NCI-H226 (cell line): Measurements from ENCODE around the gene PHETA2.
"Not testable (repeated sequence)": the region's sequence is repeated elsewhere in the genome, so short reads cannot be mapped to it uniquely, and the experiment has no call there.

Experiments
- DNase-seq: peaks from one replicate; pipeline ENCODE4 v3.0.0-alpha.2; 2015

PHETA2 gene

DNA sequence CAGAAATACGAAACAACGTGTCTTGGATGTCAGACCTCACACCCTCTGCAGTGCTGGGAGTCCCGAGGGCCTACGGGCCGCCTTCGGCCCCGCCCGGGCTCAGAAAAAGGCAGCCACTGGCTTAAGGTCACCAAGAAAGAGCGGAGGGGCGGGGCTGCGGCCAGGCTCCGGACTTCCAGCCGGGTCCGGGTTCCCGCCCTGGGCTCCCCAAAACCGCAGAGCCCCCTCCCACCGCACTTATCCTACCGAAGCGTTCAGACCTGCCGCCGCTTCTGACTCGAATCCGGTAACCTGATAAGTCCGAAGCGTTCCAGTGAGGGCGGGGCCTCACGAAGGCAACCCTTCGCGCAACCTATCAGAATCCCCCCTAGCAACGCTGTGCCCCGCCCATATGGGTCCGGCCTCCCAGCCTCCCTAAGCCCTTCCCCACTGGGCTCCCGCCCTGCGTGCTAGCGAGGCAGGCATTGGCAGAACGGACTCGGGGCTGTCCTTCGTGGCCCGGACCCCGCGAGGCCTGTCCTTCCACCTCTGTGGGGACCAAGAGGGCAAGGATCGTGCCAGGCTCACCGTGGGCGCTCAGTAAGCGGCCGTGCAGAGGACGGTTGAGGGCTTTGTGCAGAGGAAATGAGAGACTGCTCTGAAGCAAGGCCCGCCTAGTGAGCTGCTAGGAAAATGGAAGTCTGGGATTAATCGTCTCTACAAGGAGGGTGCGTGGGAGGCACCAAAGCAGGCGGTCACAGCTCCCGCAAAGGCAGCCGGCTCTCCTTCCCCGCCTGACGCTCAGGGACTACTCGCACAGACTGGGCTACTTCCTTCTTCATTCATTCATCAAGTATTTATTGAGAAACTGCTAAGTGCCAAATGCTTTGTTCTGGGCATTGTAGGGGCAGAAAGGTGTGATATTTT, 3.3 kb upstream of the PHETA2 start, which contains the start of gene NAGA:
Gene NAGA (minus strand): TSS at position 296 of the 906 bp plus-strand sequence. CDS start 515 bp downstream, outside the sequence.
- peak; percentile 85 for DNase-seq

DNA sequence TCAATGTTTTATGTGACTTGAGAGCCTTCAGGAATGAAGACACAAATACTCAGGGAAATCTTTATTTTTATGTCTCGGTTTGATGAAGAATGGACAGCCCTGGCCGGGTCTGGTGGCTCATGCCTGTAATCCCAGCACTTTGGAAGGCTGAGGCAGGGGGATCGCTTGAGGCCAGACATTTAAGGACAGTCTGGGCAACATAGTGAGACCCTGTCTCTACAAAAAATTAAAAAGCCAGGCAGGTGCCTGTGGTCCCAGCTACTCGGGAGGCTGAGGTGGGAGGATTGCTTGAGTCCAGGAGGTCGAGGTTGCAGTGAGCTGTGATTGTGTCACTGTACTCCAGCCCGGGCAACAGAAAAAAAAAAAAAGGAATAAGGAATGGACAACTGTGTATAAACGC, 2.5 kb upstream of the PHETA2 start:
- DNase-seq = not testable (repeated sequence)

DNA sequence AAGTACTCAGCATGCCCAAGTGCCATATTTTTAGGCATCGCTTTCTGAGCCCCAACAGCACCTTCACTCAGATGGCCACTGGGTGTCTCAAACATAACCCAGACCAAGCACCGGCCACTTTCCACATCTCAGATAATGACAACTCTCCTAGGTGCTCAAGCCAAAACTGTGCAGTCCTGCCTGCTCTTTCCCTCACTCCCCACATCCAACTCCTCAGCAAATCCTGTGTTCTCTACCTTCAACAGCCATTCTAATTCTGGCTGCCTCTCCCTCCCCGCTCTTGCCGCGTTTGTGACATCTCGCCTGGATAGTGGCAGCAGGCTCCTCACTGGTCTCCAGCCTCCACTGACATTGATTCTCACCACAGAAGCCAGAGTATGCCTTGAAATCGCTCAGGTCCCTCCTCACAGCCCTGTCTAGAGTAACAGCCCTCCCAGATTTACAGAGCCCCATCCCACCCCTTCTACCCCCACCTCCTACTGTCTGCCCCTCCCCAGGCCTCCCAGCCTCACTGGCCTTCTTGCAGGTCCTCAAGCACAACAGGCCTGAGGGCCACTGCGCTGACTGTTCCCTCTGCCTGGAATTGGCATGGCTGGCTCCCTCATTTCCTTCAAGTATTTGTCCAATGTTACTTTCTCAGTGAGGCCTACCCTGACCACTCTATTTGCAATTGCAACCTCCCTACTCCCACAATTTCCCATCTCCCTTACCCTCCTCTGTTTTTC, 1.3 kb upstream of the PHETA2 start:
- DNase-seq = no peak

DNA sequence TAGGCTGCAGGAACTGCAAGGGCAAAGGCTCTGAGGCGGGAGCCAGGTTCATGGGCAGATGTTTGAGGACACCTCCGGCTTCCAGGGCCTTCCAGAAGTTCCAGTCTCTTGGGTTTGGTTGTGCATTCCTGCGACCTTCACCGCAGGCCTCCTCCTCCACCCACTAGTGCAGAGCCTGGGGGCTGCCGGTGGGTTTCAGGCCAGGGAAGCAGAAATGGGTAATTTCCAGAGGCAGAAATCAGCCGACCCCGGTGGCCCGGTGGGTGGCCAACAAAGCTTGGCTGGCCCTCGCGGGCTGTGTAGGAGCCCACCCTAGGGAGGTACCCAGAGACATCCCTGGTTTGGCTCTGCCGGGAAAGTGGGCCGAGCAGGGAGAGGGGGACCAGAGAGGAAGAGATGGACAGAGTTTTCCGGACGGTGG, 417 bp upstream of the PHETA2 start:
- DNase-seq = no peak

DNA sequence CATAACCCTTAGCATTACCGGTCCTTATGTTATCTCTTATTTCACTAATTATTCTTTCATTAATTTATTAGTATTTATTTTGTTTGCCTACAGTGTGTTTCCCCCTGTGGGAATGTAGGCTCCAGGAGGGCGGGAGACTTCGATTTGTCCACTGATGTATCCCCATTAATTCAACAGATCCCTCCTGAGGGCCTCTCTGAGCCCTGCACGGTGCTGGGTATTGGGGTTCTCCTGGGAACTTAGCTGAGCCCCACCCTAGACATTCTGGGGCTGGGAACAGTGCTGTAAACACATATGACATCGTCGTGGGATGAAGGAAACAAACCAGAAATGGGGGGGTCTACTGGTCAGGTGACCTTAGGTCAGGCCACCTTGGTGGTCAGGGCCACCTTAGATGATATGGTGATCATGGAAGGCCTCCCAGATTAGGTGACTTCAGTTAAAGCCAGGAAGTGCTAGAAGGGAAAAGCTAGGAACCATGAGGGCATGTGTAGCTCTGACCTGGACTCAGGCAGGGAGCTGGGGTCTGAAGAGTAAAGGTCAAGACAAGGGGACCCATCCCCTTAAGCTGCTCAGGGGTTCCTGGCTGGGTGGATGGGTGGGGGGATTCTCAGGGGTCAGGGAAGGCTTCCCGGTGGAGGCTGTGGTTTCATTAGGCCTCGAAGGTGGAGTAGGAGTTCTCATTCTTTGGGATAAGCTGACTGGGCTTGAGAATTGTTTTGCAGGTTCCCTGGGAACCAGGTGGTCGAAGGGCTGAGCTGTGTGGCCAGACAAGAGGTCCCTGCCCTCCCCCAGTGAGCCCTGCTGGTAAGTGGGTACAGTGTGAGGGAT, 1.0 kb downstream of the PHETA2 start:
- DNase-seq = no peak

DNA sequence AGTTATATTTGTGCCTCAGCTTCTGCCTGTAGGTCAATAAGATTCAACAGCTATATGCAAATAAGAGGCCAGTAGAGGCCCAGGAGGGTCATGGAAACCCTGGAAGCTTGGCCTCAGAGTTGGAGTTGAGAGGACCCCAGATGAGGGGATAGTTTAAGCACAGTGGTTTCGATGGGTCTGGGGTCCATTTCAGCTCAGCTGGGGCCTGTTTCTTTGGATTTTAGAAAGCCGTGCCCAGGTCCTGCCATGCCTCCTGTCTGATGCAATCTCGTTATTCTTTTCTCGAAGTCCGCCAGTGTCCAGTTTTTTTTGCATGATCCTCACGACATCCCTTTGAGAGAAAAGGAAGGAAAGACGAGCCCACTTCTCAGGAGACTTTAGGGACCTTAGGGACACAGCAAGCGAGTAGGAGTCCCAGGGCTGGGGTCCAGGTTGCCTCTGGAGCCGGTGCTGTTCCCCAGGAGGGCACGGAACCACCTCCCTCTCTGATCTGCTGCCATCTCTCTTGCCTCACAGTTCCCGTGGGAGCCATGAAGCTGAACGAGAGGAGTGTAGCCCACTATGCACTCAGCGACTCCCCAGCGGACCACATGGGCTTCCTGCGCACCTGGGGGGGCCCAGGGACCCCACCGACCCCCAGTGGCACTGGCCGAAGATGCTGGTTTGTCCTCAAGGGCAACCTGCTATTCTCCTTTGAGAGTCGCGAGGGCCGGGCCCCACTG, 2.9 kb downstream of the PHETA2 start:
- DNase-seq = no peak

DNA sequence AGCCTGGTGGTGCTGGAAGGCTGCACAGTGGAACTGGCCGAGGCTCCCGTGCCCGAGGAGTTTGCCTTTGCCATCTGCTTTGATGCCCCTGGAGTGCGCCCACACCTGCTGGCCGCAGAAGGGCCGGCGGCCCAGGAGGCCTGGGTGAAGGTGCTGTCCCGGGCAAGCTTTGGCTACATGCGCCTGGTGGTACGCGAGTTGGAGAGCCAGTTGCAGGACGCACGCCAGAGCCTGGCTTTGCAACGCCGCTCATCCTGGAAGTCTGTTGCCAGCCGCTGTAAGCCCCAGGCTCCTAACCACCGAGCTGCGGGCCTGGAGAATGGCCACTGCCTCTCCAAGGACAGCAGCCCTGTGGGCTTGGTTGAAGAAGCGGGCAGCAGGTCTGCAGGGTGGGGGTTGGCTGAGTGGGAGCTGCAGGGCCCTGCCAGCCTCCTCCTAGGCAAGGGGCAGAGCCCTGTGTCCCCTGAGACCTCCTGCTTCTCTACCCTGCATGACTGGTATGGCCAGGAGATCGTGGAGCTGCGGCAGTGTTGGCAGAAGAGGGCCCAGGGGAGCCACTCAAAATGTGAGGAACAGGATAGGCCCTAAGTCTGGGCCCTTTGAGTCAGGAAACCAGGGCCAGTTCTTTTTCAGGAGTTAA, 3.6 kb downstream of the PHETA2 start:
- DNase-seq = no peak

DNA sequence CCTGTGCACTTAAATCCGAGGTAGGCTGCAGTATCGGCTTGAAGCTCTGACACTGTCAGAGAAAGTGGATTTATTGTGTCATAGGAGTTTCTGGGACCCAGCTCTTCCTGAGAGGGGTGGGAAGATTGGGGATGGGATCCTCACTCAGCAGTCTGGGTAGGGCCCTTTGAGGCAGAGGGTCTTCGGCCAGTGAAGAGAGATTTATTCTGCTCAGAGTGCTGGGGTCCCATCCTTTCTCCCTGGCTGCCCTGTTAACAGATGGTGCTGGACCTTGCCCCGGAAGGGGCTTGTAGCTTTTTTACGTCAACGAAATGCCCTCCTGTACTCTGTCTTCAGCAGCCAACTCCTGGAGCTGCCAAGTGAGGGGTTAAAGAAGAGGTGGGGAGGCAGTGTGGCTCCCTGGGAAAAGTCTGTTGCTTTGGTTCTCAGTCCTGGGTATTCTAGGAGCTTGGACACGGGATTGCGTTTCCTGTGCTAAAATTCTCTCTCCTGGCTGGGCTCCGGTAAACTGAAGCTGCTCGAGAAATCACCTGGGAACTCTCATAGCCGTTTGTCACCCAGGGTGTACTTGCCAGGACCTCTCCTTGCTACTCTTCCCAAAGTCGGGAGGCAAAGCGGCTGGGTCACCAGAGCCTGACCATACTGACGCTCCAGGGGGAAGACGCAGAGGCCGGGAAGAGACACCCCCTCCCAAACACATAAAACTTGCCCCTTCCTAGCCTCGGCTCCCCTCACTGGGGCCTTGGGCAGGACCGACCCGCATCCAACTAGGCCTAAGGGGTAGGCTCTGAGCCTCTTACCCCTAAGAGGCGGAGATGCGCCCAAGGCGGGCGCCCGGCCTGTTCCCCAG, 4.6 kb downstream of the PHETA2 start:
- no peak for DNase-seq

DNA sequence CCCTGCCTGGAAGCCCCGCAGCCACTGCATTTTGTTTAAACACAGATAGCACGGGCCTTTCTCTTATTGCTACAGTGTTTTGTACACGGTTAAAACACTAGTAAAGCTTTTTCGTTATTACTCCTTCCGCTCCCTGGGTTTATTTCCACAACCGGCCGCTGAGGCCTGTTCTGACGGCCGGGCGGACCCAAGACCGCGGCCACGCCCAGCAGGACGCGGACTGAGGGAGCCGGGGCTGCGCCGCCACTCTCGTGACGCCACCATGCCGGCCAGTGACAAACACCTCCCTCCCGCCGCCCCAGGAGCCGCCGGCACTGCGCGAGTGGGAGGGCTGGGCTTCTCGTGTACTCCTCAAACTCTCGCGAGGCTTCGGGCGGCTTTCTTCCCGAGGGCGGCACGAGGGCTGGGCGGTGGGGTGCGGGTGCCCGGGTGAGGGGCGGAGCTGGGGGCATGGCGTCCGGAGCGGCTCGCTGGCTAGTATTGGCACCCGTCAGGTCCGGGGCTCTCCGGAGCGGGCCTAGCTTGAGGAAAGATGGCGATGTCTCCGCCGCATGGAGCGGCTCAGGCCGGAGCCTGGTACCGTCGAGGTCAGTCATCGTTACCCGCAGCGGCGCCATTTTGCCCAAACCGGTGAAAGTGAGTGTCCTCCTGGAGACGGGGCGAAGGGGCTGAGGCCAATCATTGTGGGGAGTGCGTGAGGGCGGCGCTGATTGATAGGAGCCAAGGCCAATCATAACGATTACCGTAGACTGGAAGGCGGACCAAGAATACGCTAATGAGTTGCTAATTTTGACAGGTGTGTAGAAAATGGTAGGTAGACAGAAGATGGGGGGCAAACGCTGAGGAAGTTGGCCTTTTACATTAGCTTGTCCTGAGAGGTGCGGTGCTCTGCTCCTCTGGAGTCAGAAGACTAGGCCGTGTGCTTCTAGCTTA, 5.5 kb downstream of the PHETA2 start, which contains the start of gene SMDT1:
Gene SMDT1 (plus strand): TSS at position 382 of the 933 bp plus-strand sequence. CDS start 69 bp downstream, at position 451.
- DNase-seq = peak; percentile 84

DNA sequence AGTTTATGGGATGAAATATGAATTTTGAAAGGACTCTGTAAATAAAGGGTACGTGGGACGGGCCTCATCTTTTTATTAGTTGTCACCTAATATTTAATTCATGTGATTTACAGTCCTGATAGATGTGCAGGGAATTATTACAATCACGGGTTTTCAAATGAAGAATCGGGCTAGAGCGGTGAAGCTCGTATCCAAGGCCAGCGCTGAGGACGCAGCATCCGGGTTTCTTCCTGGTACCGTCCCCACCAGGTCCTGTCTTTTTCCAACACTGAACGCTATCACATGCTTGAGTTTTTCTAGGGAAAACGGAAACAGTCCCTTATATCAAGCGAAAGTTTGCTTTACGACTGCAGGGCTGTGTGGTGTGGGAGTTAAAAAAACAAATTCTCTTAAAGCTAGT, 6.2 kb downstream of the PHETA2 start:
- DNase-seq = no peak

DNA sequence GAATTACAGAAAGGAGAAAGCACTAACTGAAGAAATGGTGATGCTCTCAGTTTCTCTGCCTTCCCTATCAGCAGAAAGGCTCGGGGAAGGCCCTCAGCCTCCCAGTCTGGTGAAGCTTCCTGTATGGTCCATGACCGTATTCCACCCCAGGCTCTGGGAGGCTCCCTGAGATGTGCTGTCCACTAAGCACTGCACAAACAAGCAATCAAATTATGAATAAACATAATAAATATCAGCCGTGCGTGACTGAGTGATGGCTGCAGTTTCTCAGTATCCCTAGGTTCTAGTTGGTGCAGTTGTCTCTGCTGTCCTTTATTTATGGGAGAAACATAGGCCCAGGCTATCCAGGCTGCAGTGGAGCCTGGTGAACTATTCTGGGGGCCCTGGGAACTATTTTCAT, 9.1 kb downstream of the PHETA2 start:
- no peak for DNase-seq

DNA sequence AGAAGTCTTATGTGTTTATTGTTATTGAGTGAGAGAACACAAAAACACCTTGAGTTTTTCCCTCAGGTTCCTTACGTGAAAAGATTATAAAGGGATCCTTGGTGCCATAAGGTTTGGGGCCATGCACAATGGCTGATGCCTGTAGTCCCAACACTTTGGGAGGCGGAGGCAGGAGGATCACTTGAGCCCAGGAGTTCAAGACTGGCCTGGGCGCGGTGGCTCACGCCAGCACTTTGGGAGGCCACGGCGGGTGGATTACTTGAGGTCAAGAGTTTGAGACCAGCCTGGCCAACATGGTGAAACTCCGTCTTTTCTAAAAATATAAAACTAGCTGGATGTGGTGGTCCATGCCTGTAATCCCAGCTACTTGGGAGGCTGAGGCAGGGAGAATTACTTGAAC, 10.8 kb downstream of the PHETA2 start:
- DNase-seq = no peak

DNA sequence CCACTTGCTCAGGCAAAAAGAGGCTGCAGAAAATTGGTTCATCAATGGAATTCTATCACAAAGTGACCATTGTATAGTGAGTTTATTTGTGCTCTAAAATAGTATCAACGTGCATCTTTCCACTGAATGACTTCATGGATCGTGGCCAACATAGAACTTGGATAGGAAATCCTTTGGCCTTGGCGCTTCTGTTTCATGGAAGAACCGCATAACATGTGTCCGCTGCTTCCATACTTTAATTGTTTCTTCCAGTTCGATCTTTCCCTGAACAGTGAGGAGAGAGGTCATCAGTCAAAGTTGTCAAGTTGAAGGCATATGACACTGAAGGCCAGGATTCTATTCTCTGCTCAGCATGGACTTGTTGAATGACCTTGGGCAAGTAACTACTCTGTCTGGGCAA, 12.0 kb downstream of the PHETA2 start:
- DNase-seq = no peak

DNA sequence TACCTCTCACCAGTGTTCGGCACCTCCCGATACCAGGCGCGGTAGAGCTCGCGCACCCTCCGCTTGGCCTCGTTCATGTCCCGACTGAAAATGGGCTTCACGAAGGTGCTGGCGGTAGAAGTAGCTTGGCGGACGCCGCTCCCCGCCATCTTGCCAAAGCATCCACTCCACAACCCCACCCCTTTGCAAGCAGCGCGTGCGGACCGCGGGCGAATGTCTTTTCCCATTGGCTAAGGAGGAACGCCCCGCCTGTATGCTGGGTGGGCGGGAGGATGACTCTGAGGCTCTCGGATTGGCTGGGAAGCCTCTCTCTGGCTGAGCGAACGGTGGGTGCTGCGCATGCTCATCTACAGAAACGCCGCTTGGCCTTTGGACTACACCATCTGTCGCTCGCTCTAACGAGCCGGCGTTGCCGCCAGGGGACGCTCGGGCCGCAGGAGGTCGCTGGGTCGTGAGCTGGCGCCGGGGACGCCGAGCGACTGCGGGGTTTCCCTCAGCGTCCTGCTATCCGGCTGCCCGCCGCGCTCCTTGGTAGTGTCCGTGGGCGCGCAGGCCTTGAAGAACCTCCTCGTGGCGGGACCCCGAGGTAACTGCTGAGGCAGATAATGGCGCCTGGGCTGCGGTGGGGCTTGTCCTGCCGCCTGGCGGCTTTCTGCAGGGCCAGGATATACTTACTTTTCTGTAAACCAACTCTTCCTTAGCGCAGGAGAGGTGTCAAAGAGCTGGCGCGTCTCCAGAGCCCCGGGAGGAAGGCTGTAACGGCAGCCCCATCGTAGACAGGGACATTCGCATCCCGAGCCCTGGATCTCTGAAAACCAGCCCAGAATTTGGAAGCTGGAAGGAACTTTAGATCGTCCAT, 16.8 kb downstream of the PHETA2 start, which contains the start of gene NDUFA6:
Gene NDUFA6 (minus strand): TSS at position 177 of the 859 bp plus-strand sequence. CDS start 28 bp downstream, at position 149.
- DNase-seq = peak; percentile 86

DNA sequence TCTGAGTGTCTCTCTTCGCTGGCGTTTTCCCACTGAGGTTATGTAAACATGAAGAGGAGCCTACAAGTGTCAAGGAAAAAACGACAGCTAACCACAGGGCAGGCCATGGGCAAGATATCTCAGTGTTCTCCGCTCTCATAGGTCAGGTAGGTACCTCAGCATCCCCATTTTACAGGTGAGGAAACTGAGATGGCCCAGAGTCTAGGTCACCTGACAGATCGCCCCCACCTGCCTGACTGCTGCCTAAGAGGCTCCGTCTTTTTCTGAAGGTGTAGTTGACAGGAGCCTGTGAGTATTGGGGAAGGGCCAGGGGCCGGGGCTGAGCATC, 17.4 kb downstream of the PHETA2 start:
- DNase-seq = no peak

DNA sequence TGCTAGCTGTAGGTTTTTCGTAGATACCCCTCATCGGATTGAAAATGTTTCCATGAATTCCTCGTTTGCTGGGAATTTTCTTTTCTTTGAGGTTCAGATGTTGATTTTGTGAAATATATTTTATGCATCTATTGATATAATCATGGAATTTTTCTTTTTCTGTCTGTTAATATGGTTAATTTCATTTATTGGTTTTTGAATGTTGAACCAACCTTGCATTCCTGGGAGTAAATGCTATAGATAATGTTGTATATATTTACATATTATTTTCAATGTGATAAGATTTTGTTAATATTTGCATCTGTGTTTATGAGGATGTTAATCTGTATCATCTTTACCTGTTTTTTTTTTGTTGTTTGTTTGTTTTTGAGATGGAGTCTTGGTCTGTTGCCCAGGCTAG, 27.2 kb downstream of the PHETA2 start:
- DNase-seq = no peak

DNA sequence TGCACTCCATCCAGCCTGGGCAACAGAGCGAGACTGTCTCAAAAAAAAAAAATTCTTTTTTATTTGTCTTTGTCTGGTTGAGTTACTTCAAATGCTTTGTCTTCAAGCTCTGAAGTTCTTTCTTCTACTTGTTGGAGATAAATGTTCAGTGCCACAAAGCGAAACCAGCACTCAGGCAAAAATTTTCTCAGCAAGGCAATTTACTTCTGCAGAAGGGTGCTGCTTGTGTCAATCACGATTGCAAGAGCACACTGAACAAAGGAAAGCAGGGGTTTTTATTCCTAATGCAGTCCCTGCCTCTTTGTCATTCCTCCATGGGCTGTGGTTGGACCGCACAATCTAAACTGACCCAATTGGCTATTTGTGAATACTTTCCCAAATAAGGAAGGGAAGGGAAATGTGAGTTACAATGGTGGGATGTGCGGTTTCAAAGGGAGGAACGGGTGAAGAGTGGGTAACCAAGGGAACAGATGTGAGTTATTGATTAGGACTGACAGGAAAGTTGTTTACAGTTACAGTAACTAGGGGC, 30.3 kb downstream of the PHETA2 start:
- not testable (repeated sequence) for DNase-seq

DNA sequence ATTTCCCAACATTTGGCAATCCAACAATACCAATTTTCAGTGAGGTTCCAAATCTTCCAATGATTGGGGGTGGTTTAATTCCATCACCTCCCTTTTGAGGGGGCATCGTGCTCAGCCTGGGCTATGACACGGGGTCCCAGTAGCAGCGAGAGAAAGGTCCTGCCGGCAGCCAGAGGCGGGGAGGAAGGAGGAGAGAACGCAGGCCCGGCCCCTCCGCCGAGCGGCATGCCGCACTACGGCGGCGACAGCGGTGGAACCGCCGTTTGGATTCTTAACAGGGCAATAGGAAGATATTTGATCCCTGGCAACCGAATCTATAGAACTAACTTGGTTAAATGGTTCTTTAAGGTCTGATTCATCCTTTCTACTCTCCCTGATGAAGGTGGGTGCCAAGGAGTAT, 34.8 kb downstream of the PHETA2 start:
- no peak for DNase-seq
